ENCODE data around the gene SRP68. TPM values are rescaled to one million over a fixed set of nuclear protein-coding genes. Genes with fewer than 3 reads are reported as not detected.
A peak's percentile ranks its signal among the peaks of the same experiment; 100 is the strongest.

SRP68 gene
- total and polyA plus RNA-seq, 9 of the 15 experiments (the other 6 are each of a cell fraction or from before 2014, with no cell fraction given): 29.4 to 92.6 (median 36.2) TPM

GRCh38 chr17:76008630-76009425, 63.5 kb downstream of the SRP68 start:
- CTCF ChIA-PET (ENCODE audit: low intra/inter-chr PET ratio): interaction anchor here (0.6 kb wide), 1 partner anchor 294 kb away, joined by 3 read pairs; no protein-coding TSS in a partner anchor
- no peak for FAIRE-seq
- POLR2A ChIA-PET: interaction anchor here (0.6 to 2.0 kb wide), 10 partner anchors 8 to 271 kb away, joined by 3 to 9 read pairs (median 4); partner anchors contain the start of gene CDK3
- in situ Hi-C loops (cut with MboI): loop anchor here (5.0 to 10.0 kb wide), 3 partner anchors 102 to 283 kb away; a partner anchor contains a TSS
- no peak for ATAC-seq
- Histone ChIP-seq H3K27me3 (ENCODE audit: control insufficient read depth in 2 of 2, insufficient read depth in 2 of 2, low read length in 2 of 2) (peaks cover 37 to 52% of the 10 kb centered on the region in 2 experiments), H3K9ac (ENCODE audit: insufficient read depth in 1 of 2, low read depth in 2 of 2, low read length in 2 of 2) (peak overlapping the region in 1 of 2 experiments; percentile 21; a peak in 1 of 4 replicates), H3K27ac (ENCODE audit: extremely low read depth, low read depth, low read length) (no peak overlapping the region), H3K36me3 (ENCODE audit: control insufficient read depth, insufficient read depth, low read length) (peaks cover 7% of the 10 kb centered on the region; the same call in 2 of the 3 replicates), H3K4me3 (no peak overlapping the region), H3K79me2 (ENCODE audit: control insufficient read depth, insufficient read depth, low read length) (no peaks in the 10 kb centered on the region), H3K9me3 (replicated peaks; ENCODE audit: control insufficient read depth, insufficient read depth, low read depth, low read length) (no peaks in the 10 kb centered on the region), H2AFZ (ENCODE audit: low read depth, low read length) (no peak overlapping the region), H3K9me1 (ENCODE audit: control insufficient read depth, insufficient read depth, low read length) (no peaks in the 10 kb centered on the region), H3K4me1 (replicated peaks in 1 of 2; ENCODE audit: control insufficient read depth in 2 of 2, insufficient read depth in 2 of 2, low read length in 2 of 2) (peaks cover 0 to 38% of the 10 kb centered on the region in 2 experiments; a peak in 3 of 5 replicates), H4K20me1 (replicated peaks; ENCODE audit: control insufficient read depth, insufficient read depth, low read length) (0 out of 2 replicates have a peak, but pooled peaks cover 2% of the 10 kb centered on the region), H3K4me2 (ENCODE audit: insufficient read depth, low read length) (no peak overlapping the region)
- intact Hi-C loops (cut with micrococcal nuclease): loop anchor here (10.0 kb wide), 1 partner anchor 254 kb away; no protein-coding TSS in a partner anchor
- peak in 1 of 4 experiments; percentile 25 for DNase-seq (ENCODE audit: extremely low read depth in 1 of 4, low spot score in 3 of 4)
- no TSS peak for BruUV-seq (replicated peaks)
- TF ChIP-seq SMARCA4 (IDR thresholded peaks at IDR 0.05) (no peak), ZBTB33 (CRISPR knock-in tag; IDR thresholded peaks at IDR 0.05) (peak; percentile 89)
- 17% methylated on average over 49 of the region's 56 CpGs for WGBS (ENCODE audit: insufficient coverage, low coverage, missing lambda C conversion rate)
